Gastrocnemius medialis (tissue), 4 donors: Measurements from ENCODE around the gene NDUFB4.

Source experiments
- CTCF ChIP-seq, 5 experiments: fragments of 450-650 bp in 3 of 5; fragments of 200-600 bp in 2 of 5; sonication (generic) in 2 of 5; IDR thresholded peaks in 4 of 5; conservative IDR thresholded peaks in 1 of 5; 1 replicate in 4 of 5; 2 replicates in 1 of 5; pipeline ENCODE4 v1.5.1; 2016 to 2019; ENCODE audit warnings: antibody characterized with exemption in 5 of 5, mild to moderate bottlenecking in 3 of 5, moderate library complexity in 3 of 5
- POLR2A ChIP-seq, 2 donors: fragments of 450-650 bp; IDR thresholded peaks; one replicate each; pipeline ENCODE4 v1.6.1; 2017; ENCODE audit warnings: antibody characterized with exemption in 2 of 2, mild to moderate bottlenecking in 2 of 2, moderate library complexity in 2 of 2

- no peak for TF ChIP-seq CTCF (IDR thresholded peaks at IDR 0.05 in 4 of 5, conservative IDR thresholded peaks at IDR 0.05 in 1 of 5)
- no peak for TF ChIP-seq POLR2A (IDR thresholded peaks at IDR 0.05)
Observed at GRCh38 chr3:120554812-120555606, 41.1 kb upstream of the NDUFB4 start.
